Neural cell (in vitro differentiated cells): ENCODE results near the gene SPRR3. TPM values are rescaled to one million over a fixed set of nuclear protein-coding genes. Genes with fewer than 3 reads are reported as not detected.

ENCODE experiments used
- H2AFZ ChIP-seq: fragments of 200-600, 300-800 bp; sonication (generic), shearing (Covaris generic); 2 replicates; pipeline ENCODE4 v1.6.0; 2014; ENCODE audit warnings: low read depth, mild to moderate bottlenecking, antibody characterized with exemption, low read length, moderate library complexity
- H3F3A ChIP-seq: fragments of 200-600 bp; shearing (Covaris generic); 2 replicates; pipeline ENCODE4 v1.6.1; 2016; ENCODE audit warnings: mild to moderate bottlenecking, moderate library complexity, mixed read lengths, antibody characterized with exemption, low read length; ENCODE audit not compliant: insufficient read depth, poor library complexity, severe bottlenecking
- H3K27ac ChIP-seq: fragments of 200-600, 300-800 bp; sonication (generic), shearing (Covaris generic); 2 replicates; pipeline ENCODE4 v1.5.1; 2014; ENCODE audit warnings: mild to moderate bottlenecking, low read length, moderate library complexity
- H3K27me3 ChIP-seq: fragments of 300-800, 200-600 bp; sonication (generic), shearing (Covaris generic); 2 replicates; pipeline ENCODE4 v1.6.0; 2014; ENCODE audit warnings: mild to moderate bottlenecking, low read depth, low read length, moderate library complexity; ENCODE audit not compliant: insufficient read depth
- H3K36me3 ChIP-seq: fragments of 300-800, 200-600 bp; sonication (generic), shearing (Covaris generic); 2 replicates; pipeline ENCODE4 v1.5.1; 2014; ENCODE audit warnings: mild to moderate bottlenecking, antibody characterized with exemption, low read length, moderate library complexity; ENCODE audit not compliant: insufficient read depth
- H3K4me2 ChIP-seq: fragments of 300-800, 200-600 bp; sonication (generic), shearing (Covaris generic); 2 replicates; pipeline ENCODE4 v1.6.0; 2014; ENCODE audit warnings: mild to moderate bottlenecking, low read length
- H3K4me3 ChIP-seq: fragments of 300-800, 200-600 bp; sonication (generic), shearing (Covaris generic); 2 replicates; pipeline ENCODE4 v1.5.1; 2014; ENCODE audit warnings: mild to moderate bottlenecking, low read length, moderate library complexity
- H3K79me2 ChIP-seq: fragments of 200-600 bp; shearing (Covaris generic); replicated peaks from 2 replicates; pipeline ENCODE4 v1.6.0; 2014; ENCODE audit warnings: mild to moderate bottlenecking, low read length, moderate library complexity; ENCODE audit not compliant: insufficient read depth
- H3K9ac ChIP-seq: fragments of 300-800, 200-600 bp; sonication (generic), shearing (Covaris generic); 2 replicates; pipeline ENCODE4 v1.6.1; 2016; ENCODE audit warnings: mild to moderate bottlenecking, low read length, mixed read lengths
- H3K9me2 ChIP-seq: fragments of 200-600 bp; shearing (Covaris generic); 2 replicates; pipeline ENCODE4 v1.6.1; 2016; ENCODE audit warnings: mild to moderate bottlenecking, low read length, mixed read lengths; ENCODE audit not compliant: insufficient read depth
- H3K9me3 ChIP-seq: fragments of 200-600, 300-800 bp; sonication (generic), shearing (Covaris generic); 2 replicates; pipeline ENCODE4 v1.6.1; 2016; ENCODE audit warnings: mild to moderate bottlenecking, mixed run types, low read length, moderate library complexity, mixed read lengths
- H4K20me1 ChIP-seq: fragments of 200-600 bp; shearing (Covaris generic); 2 replicates; pipeline ENCODE4 v1.6.1; 2016; ENCODE audit warnings: mild to moderate bottlenecking, mixed run types; ENCODE audit not compliant: insufficient read depth
- EP300 ChIP-seq: fragments of 450-650 bp; conservative IDR thresholded peaks from 2 replicates; pipeline ENCODE4 v1.6.1; 2014; ENCODE audit warnings: antibody characterized with exemption, mild to moderate bottlenecking, moderate library complexity; ENCODE audit not compliant: poor library complexity, severe bottlenecking
- EZH2 ChIP-seq: fragments of 200-600, 300-800 bp; shearing (Covaris generic), sonication (generic); IDR thresholded peaks from 2 replicates; pipeline ENCODE4 v1.6.1; 2014; ENCODE audit warnings: antibody characterized with exemption, low read length, borderline replicate concordance, mild to moderate bottlenecking; ENCODE audit not compliant: insufficient read depth, poor library complexity, severe bottlenecking
- MXI1 ChIP-seq: fragments of 450-650 bp; conservative IDR thresholded peaks from 2 replicates; pipeline ENCODE4 v1.6.1; 2014; ENCODE audit warnings: antibody characterized with exemption, mild to moderate bottlenecking; ENCODE audit not compliant: poor library complexity, severe bottlenecking
- POLR2AphosphoS5 ChIP-seq: IDR thresholded peaks from 2 replicates; pipeline ENCODE4 v1.6.1; 2012
- RAD21 ChIP-seq: fragments of 450-650 bp; conservative IDR thresholded peaks from 2 replicates; pipeline ENCODE4 v1.6.1; 2014; ENCODE audit warnings: antibody characterized with exemption, mild to moderate bottlenecking, moderate library complexity
- SMC3 ChIP-seq: fragments of 450-650 bp; conservative IDR thresholded peaks from 2 replicates; pipeline ENCODE4 v1.6.1; 2014; ENCODE audit warnings: antibody characterized with exemption, mild to moderate bottlenecking, moderate library complexity; ENCODE audit not compliant: poor library complexity
- TAF1 ChIP-seq: IDR thresholded peaks from 2 replicates; pipeline ENCODE4 v1.6.1; 2012; ENCODE audit warnings: low read depth
- polyA plus RNA-seq: library from polyadenylated mRNA; depleted of rRNA; stranded (reverse); fragments of >200 nt; gene quantifications from 2 replicates; pipeline ENCODE4 v1.2.3, GENCODE V29; 2014
- TF ChIP-seq, protein P1 (sequence below): fragments of 450-650 bp; IDR thresholded peaks from 2 replicates; pipeline ENCODE4 v1.5.1; 2014; ENCODE audit warnings: antibody characterized with exemption, mild to moderate bottlenecking, moderate library complexity; ENCODE audit not compliant: poor library complexity, severe bottlenecking
- TF ChIP-seq, protein P2 (sequence below): IDR thresholded peaks from 2 replicates; pipeline ENCODE4 v1.6.1; 2012; ENCODE audit warnings: borderline replicate concordance

SPRR3 gene
- polyA plus RNA-seq, 1 donor from 2014 or later: not detected

DNA sequence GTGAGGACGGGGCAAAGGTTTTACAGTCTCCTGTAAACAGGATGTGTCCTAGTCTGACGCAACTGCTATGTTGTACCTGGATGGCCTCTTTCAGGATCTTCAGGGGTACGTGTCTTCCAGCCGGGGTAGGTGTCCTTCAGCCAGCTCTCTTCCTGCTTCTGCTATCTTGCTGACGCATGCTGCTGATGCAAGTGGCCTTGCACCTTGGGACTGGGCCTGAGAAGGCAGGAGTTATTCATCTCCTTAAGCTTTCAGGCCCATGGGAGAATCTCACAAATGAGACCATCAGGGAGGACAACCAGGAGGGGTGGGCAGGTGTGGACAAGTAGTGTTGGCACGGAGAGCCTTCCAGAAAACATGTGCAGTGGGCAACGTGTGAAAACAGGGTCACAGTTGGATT, 21.6 kb downstream of the SPRR3 start:
- Histone ChIP-seq H3K9me2 (no peaks in the 10 kb centered on the region), H3K27me3 (no peaks in the 10 kb centered on the region), H3K9me3 (no peaks in the 10 kb centered on the region), H2AFZ (no peak overlapping the region), H3K79me2 (no peaks in the 10 kb centered on the region), H3K4me2 (no peak overlapping the region), H3K9ac (no peak overlapping the region), H3K4me3 (no peak overlapping the region), H3K27ac (no peak overlapping the region), H3F3A (no peaks in the 10 kb centered on the region), H4K20me1 (no peaks in the 10 kb centered on the region), H3K36me3 (no peaks in the 10 kb centered on the region)
- TF ChIP-seq EP300 (no peak), TAF1 (no peak), MXI1 (no peak), RAD21 (no peak), POLR2AphosphoS5 (no peak), EZH2 (no peak), SMC3 (no peak)
- TF ChIP-seq, protein P1, sequence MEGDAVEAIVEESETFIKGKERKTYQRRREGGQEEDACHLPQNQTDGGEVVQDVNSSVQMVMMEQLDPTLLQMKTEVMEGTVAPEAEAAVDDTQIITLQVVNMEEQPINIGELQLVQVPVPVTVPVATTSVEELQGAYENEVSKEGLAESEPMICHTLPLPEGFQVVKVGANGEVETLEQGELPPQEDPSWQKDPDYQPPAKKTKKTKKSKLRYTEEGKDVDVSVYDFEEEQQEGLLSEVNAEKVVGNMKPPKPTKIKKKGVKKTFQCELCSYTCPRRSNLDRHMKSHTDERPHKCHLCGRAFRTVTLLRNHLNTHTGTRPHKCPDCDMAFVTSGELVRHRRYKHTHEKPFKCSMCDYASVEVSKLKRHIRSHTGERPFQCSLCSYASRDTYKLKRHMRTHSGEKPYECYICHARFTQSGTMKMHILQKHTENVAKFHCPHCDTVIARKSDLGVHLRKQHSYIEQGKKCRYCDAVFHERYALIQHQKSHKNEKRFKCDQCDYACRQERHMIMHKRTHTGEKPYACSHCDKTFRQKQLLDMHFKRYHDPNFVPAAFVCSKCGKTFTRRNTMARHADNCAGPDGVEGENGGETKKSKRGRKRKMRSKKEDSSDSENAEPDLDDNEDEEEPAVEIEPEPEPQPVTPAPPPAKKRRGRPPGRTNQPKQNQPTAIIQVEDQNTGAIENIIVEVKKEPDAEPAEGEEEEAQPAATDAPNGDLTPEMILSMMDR: no peak
- TF ChIP-seq, protein P2, sequence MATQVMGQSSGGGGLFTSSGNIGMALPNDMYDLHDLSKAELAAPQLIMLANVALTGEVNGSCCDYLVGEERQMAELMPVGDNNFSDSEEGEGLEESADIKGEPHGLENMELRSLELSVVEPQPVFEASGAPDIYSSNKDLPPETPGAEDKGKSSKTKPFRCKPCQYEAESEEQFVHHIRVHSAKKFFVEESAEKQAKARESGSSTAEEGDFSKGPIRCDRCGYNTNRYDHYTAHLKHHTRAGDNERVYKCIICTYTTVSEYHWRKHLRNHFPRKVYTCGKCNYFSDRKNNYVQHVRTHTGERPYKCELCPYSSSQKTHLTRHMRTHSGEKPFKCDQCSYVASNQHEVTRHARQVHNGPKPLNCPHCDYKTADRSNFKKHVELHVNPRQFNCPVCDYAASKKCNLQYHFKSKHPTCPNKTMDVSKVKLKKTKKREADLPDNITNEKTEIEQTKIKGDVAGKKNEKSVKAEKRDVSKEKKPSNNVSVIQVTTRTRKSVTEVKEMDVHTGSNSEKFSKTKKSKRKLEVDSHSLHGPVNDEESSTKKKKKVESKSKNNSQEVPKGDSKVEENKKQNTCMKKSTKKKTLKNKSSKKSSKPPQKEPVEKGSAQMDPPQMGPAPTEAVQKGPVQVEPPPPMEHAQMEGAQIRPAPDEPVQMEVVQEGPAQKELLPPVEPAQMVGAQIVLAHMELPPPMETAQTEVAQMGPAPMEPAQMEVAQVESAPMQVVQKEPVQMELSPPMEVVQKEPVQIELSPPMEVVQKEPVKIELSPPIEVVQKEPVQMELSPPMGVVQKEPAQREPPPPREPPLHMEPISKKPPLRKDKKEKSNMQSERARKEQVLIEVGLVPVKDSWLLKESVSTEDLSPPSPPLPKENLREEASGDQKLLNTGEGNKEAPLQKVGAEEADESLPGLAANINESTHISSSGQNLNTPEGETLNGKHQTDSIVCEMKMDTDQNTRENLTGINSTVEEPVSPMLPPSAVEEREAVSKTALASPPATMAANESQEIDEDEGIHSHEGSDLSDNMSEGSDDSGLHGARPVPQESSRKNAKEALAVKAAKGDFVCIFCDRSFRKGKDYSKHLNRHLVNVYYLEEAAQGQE: no peak

DNA sequence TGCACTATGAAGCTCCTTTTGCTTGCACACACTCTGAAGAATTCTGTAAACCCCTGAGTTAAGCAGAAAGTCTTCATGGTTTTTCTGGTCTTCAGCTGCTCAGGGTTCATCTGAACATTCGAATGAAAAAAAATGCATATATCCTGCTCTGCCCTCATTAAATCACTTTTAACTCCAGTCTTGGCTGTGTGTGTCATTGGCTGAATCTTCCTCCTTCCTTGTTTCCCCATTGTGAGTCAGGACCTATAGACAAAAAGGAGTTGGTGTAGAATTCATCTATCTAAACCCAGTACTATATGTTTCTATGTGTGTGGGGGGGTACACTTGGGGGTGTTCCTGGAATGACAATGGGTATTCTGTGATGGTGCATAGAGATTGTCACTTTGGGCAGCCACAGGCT, 22.9 kb downstream of the SPRR3 start:
- no peaks in the 10 kb centered on the region for H3K9me2 ChIP-seq
- no peak overlapping the region for H3K9ac ChIP-seq
- H3K79me2 ChIP-seq: no peaks in the 10 kb centered on the region
- H3K4me3 ChIP-seq: no peak overlapping the region
- no peaks in the 10 kb centered on the region for H3K9me3 ChIP-seq
- TF ChIP-seq, protein P2: no peak
- no peak for TF ChIP-seq EZH2
- no peak for TF ChIP-seq TAF1
- TF ChIP-seq EP300: no peak
- no peak for TF ChIP-seq SMC3
- TF ChIP-seq, protein P1: no peak
- no peak for TF ChIP-seq POLR2AphosphoS5
- no peak for TF ChIP-seq RAD21
- TF ChIP-seq MXI1: no peak
- no peaks in the 10 kb centered on the region for H4K20me1 ChIP-seq
- no peaks in the 10 kb centered on the region for H3F3A ChIP-seq
- no peaks in the 10 kb centered on the region for H3K36me3 ChIP-seq
- H3K4me2 ChIP-seq: no peak overlapping the region
- H2AFZ ChIP-seq: no peak overlapping the region
- no peaks in the 10 kb centered on the region for H3K27me3 ChIP-seq
- no peak overlapping the region for H3K27ac ChIP-seq
